B cell (primary cell): Measurements from ENCODE around the gene MORC4.

ENCODE experiments used
- EZH2 ChIP-seq: IDR thresholded peaks from 2 replicates; pipeline ENCODE4 v1.6.1; 2012; ENCODE audit warnings: borderline replicate concordance, low read depth, mild to moderate bottlenecking, moderate library complexity, low read length; ENCODE audit not compliant: insufficient read depth, poor library complexity, severe bottlenecking
- TF ChIP-seq, protein P1 (sequence below): fragments of 200-600 bp; IDR thresholded peaks from one replicate; pipeline ENCODE4 v1.8.0; 2022; ENCODE audit warnings: antibody characterized with exemption, mild to moderate bottlenecking

DNA sequence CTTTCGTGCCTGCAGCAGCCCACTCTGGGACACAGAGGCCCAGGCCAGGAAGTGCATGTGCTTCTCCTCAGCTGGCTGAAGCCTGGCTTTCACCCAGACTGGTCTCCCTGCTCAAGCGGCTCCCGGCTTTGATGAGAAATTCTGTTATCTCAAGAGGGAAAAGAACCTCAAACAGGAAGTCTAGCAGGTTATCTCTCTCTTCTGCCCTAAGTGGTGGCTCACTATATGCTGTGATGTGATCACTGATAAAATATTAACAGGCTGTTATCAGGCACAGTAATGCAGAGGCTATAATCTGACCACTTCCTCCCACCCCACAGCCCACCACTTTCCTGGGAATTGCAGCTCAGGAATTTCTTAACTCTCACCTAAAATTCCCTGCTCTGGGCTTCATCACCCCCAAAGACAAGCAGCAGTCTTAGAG lies 66.5 kb downstream of the MORC4 start:
- TF ChIP-seq, protein P1, sequence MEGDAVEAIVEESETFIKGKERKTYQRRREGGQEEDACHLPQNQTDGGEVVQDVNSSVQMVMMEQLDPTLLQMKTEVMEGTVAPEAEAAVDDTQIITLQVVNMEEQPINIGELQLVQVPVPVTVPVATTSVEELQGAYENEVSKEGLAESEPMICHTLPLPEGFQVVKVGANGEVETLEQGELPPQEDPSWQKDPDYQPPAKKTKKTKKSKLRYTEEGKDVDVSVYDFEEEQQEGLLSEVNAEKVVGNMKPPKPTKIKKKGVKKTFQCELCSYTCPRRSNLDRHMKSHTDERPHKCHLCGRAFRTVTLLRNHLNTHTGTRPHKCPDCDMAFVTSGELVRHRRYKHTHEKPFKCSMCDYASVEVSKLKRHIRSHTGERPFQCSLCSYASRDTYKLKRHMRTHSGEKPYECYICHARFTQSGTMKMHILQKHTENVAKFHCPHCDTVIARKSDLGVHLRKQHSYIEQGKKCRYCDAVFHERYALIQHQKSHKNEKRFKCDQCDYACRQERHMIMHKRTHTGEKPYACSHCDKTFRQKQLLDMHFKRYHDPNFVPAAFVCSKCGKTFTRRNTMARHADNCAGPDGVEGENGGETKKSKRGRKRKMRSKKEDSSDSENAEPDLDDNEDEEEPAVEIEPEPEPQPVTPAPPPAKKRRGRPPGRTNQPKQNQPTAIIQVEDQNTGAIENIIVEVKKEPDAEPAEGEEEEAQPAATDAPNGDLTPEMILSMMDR: no peak
- TF ChIP-seq EZH2: no peak
